Peyer's patch (tissue), 4 donors: Measurements from ENCODE around the gene JCAD.

Source experiments
- POLR2A ChIP-seq, 2 donors: fragments of 450-650 bp; IDR thresholded peaks; one replicate each; pipeline ENCODE4 v1.5.1; 2017; ENCODE audit warnings: antibody characterized with exemption in 2 of 2, mild to moderate bottlenecking in 2 of 2, moderate library complexity in 2 of 2
- TF ChIP-seq, protein P1 (sequence below), 6 experiments: fragments of 450-650 bp in 4 of 6; fragments of 200-600 bp in 2 of 6; sonication (generic) in 1 of 6; IDR thresholded peaks; one replicate each; pipeline ENCODE4 v1.5.1; 2017 to 2019; ENCODE audit warnings: antibody characterized with exemption in 6 of 6, mild to moderate bottlenecking in 3 of 6, moderate library complexity in 1 of 6

DNA sequence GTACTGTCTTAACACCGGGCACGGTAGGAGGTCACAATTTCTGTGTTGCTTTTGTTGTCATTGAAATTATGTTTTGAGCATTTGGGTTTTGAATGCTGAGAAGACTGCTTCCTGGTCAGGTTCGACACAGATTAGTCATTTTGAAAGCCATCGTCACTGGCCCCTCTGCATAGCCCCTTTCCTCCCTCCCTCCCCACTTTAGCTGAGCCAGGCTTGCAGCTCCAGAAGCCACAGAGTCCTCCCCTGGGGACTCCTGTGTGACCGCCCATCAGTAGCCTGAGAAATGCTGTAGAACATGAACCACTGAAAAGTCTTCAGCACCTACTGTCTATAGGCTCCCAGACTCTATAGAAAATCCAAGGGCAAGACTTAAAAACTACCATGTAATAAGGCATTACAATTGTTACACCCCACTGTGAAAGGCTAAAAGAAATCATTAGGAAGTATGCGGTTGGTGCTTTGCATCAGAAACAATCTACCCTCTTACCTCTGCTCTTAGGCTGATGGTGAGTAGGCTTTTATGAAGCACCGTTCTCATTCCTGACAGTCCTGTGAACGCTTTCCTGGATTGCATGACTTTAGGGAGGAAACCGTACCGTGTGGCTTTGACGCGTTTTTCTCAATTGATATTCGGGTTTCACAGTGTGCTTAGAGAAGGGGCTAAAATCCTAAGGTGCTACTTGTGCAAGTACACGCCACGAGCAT lies 24.8 kb downstream of the JCAD start:
- TF ChIP-seq, protein P1, sequence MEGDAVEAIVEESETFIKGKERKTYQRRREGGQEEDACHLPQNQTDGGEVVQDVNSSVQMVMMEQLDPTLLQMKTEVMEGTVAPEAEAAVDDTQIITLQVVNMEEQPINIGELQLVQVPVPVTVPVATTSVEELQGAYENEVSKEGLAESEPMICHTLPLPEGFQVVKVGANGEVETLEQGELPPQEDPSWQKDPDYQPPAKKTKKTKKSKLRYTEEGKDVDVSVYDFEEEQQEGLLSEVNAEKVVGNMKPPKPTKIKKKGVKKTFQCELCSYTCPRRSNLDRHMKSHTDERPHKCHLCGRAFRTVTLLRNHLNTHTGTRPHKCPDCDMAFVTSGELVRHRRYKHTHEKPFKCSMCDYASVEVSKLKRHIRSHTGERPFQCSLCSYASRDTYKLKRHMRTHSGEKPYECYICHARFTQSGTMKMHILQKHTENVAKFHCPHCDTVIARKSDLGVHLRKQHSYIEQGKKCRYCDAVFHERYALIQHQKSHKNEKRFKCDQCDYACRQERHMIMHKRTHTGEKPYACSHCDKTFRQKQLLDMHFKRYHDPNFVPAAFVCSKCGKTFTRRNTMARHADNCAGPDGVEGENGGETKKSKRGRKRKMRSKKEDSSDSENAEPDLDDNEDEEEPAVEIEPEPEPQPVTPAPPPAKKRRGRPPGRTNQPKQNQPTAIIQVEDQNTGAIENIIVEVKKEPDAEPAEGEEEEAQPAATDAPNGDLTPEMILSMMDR (IDR thresholded peaks at IDR 0.05) = no peak
- TF ChIP-seq POLR2A (IDR thresholded peaks at IDR 0.05) = no peak
